K562 (cell line): ENCODE results near the gene GFRA3. TPM values are rescaled to one million over a fixed set of nuclear protein-coding genes. Genes with fewer than 3 reads are reported as not detected.

Source experiments
- FOXM1 ChIP-seq, 2 experiments: fragments of 450-650 bp in 1 of 2; sonication (generic) in 1 of 2; formaldehyde crosslinking in 1 of 2; IDR thresholded peaks; 2 replicates each; pipeline versions ENCODE4 v1.6.1 to v1.9.0; 2017 to 2022; ENCODE audit warnings: low read depth in 2 of 2, mild to moderate bottlenecking in 2 of 2, missing genetic modification reagents in 1 of 2, moderate library complexity in 1 of 2
- GATAD2B ChIP-seq: fragments of 450-650 bp; IDR thresholded peaks from 2 replicates; pipeline ENCODE4 v1.6.1; 2017; ENCODE audit warnings: mild to moderate bottlenecking, borderline replicate concordance
- JUND ChIP-seq, 2 experiments: IDR thresholded peaks; 2 replicates in 1 of 2; 3 replicates in 1 of 2; pipeline ENCODE4 v1.6.1; 2011; ENCODE audit warnings: borderline replicate concordance in 2 of 2, low read depth in 2 of 2, low read length in 2 of 2, improper control_type of control experiment in 1 of 2, missing biosample characterization in 1 of 2, missing genetic modification characterization in 1 of 2, missing genetic modification reagents in 1 of 2
- KDM5B ChIP-seq: fragments of 200-600 bp; sonication (generic); IDR thresholded peaks from 2 replicates; pipeline ENCODE4 v1.6.1; 2012; ENCODE audit warnings: low read depth, mild to moderate bottlenecking, moderate library complexity, low read length, control low read depth, inconsistent platforms; ENCODE audit not compliant: insufficient replicate concordance
- L3MBTL2 ChIP-seq: fragments of 450-650 bp; IDR thresholded peaks from 2 replicates; pipeline ENCODE4 v1.6.1; 2016; ENCODE audit warnings: mild to moderate bottlenecking, moderate library complexity
- MECOM ChIP-seq: fragments of 250-450 bp; sonication (Bioruptor Pico); IDR thresholded peaks from 2 replicates; pipeline ENCODE4 v1.8.0; 2022; ENCODE audit warnings: inconsistent platforms
- NRF1 ChIP-seq, 2 experiments: fragments of 450-650 bp; IDR thresholded peaks in 1 of 2; conservative IDR thresholded peaks in 1 of 2; 2 replicates each; pipeline ENCODE4 v1.6.1; 2014; ENCODE audit warnings: mild to moderate bottlenecking in 2 of 2
- PHB ChIP-seq: fragments of 250-450 bp; sonication (Bioruptor Pico); IDR thresholded peaks from 2 replicates; pipeline ENCODE4 v1.5.0; 2021
- PHB2 ChIP-seq: fragments of 450-650 bp; IDR thresholded peaks from 2 replicates; pipeline ENCODE4 v1.6.1; 2017; ENCODE audit warnings: low read depth
- POLR2G ChIP-seq: fragments of 200-400 bp; formaldehyde crosslinking; IDR thresholded peaks from 2 replicates; pipeline ENCODE4 v1.6.1; 2017; ENCODE audit warnings: low read depth, mild to moderate bottlenecking, antibody characterized with exemption, low read length, moderate library complexity
- SRSF3 ChIP-seq: fragments of 200-400 bp; formaldehyde crosslinking; IDR thresholded peaks from 2 replicates; pipeline ENCODE4 v1.6.1; 2016; ENCODE audit warnings: mild to moderate bottlenecking, low read length, moderate library complexity; ENCODE audit not compliant: insufficient read depth
- STAT5A ChIP-seq: IDR thresholded peaks from 2 replicates; pipeline ENCODE4 v1.6.1; 2012; ENCODE audit warnings: low read length, inconsistent platforms, borderline replicate concordance
- ZBED1 ChIP-seq: IDR thresholded peaks from 2 replicates; pipeline ENCODE4 v1.6.1; 2014
- ZBTB8A ChIP-seq: fragments of 450-650 bp; IDR thresholded peaks from 2 replicates; pipeline ENCODE4 v1.6.1; 2018; ENCODE audit warnings: mild to moderate bottlenecking, moderate library complexity; ENCODE audit not compliant: partially characterized antibody
- ZFX ChIP-seq: sonication (generic); formaldehyde crosslinking; IDR thresholded peaks from 2 replicates; pipeline ENCODE4 v1.8.0; 2022; ENCODE audit warnings: mild to moderate bottlenecking, missing genetic modification reagents, moderate library complexity
- polyA plus RNA-seq, 8 experiments: library from polyadenylated mRNA; depleted of rRNA in 4 of 8; stranded (reverse) in 5 of 8; unstranded in 3 of 8; fragments of >200 nt; fragmentation: Nextera tagmentation in 2 of 8; fragmentation: Illumina TruSeq in 1 of 8; extraction: Ambion mirVana in 2 of 8; extraction: Trizol in 1 of 8; gene quantifications; 2 replicates each; pipeline versions ENCODE4 v1.2.1 to v1.2.3, GENCODE V29; 2011 to 2014; ENCODE audit warnings: inconsistent platforms in 1 of 8, missing spikeins in 1 of 8
- total RNA-seq, 7 experiments: library from RNA; depleted of rRNA in 6 of 7; stranded (reverse); fragments of >200 nt in 6 of 7; fragmentation: Illumina TruSeq in 2 of 7; extraction: Trizol in 2 of 7; gene quantifications; 2 replicates each; pipeline versions ENCODE4 v1.2.1 to v1.2.3, GENCODE V29; 2011 to 2021; ENCODE audit warnings: low replicate concordance in 1 of 7
- TF ChIP-seq, protein P1 (sequence below): fragments of 450-650 bp; IDR thresholded peaks from 2 replicates; pipeline ENCODE4 v1.6.1; 2016; ENCODE audit warnings: mild to moderate bottlenecking, moderate library complexity

Gene GFRA3
- total and polyA plus RNA-seq, 9 of the 15 experiments (the other 6 are each of a cell fraction or from before 2014, with no cell fraction given): 0.05 to 0.09 (median 0.08) TPM; not detected in 6

DNA sequence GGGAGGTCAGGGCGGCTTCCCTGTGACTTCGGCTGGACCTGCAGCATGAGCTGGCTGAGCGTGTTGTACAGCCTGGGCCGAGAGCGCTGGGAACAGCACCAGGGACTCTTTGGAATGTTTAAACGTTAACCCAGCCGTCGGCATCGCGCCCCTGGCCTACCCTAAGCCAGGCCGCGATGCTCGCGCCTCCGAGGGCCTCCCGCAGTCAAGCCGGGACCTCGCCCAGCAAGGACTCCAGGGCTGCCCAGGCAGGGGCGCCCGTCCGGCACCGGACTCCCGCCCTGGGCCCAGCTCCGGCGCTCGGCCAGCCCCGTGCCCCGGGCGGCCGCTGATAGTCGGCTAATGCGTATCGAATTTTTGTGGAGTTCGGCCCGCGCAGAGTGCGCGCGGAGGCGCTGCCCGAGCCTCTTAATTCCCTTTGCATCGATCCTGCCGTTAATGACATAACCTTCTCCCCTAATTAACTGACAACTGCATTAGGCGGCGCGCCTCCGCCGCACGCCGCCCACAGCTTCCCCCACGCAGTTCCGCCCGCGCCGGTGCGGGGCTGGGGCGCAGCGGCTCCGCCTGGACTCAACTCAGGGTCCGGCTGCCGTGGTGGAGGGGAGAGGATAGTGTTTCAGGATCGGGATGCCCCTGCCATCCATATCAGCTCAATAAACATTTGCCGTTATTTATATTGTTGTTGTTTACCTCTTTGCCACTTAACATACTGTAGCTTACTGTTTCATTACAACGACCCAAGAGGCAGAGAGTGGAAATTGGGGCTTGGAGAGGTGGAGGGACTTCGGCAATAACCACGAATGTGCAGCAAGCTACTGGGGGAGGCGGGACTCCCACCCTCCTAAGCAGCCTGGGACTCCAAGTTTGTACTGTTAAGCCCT lies 32.5 kb downstream of the GFRA3 start (continued):
- peak; percentile 61 for TF ChIP-seq ZFX (CRISPR knock-in tag)
- no peak for TF ChIP-seq GATAD2B
- TF ChIP-seq, protein P1, sequence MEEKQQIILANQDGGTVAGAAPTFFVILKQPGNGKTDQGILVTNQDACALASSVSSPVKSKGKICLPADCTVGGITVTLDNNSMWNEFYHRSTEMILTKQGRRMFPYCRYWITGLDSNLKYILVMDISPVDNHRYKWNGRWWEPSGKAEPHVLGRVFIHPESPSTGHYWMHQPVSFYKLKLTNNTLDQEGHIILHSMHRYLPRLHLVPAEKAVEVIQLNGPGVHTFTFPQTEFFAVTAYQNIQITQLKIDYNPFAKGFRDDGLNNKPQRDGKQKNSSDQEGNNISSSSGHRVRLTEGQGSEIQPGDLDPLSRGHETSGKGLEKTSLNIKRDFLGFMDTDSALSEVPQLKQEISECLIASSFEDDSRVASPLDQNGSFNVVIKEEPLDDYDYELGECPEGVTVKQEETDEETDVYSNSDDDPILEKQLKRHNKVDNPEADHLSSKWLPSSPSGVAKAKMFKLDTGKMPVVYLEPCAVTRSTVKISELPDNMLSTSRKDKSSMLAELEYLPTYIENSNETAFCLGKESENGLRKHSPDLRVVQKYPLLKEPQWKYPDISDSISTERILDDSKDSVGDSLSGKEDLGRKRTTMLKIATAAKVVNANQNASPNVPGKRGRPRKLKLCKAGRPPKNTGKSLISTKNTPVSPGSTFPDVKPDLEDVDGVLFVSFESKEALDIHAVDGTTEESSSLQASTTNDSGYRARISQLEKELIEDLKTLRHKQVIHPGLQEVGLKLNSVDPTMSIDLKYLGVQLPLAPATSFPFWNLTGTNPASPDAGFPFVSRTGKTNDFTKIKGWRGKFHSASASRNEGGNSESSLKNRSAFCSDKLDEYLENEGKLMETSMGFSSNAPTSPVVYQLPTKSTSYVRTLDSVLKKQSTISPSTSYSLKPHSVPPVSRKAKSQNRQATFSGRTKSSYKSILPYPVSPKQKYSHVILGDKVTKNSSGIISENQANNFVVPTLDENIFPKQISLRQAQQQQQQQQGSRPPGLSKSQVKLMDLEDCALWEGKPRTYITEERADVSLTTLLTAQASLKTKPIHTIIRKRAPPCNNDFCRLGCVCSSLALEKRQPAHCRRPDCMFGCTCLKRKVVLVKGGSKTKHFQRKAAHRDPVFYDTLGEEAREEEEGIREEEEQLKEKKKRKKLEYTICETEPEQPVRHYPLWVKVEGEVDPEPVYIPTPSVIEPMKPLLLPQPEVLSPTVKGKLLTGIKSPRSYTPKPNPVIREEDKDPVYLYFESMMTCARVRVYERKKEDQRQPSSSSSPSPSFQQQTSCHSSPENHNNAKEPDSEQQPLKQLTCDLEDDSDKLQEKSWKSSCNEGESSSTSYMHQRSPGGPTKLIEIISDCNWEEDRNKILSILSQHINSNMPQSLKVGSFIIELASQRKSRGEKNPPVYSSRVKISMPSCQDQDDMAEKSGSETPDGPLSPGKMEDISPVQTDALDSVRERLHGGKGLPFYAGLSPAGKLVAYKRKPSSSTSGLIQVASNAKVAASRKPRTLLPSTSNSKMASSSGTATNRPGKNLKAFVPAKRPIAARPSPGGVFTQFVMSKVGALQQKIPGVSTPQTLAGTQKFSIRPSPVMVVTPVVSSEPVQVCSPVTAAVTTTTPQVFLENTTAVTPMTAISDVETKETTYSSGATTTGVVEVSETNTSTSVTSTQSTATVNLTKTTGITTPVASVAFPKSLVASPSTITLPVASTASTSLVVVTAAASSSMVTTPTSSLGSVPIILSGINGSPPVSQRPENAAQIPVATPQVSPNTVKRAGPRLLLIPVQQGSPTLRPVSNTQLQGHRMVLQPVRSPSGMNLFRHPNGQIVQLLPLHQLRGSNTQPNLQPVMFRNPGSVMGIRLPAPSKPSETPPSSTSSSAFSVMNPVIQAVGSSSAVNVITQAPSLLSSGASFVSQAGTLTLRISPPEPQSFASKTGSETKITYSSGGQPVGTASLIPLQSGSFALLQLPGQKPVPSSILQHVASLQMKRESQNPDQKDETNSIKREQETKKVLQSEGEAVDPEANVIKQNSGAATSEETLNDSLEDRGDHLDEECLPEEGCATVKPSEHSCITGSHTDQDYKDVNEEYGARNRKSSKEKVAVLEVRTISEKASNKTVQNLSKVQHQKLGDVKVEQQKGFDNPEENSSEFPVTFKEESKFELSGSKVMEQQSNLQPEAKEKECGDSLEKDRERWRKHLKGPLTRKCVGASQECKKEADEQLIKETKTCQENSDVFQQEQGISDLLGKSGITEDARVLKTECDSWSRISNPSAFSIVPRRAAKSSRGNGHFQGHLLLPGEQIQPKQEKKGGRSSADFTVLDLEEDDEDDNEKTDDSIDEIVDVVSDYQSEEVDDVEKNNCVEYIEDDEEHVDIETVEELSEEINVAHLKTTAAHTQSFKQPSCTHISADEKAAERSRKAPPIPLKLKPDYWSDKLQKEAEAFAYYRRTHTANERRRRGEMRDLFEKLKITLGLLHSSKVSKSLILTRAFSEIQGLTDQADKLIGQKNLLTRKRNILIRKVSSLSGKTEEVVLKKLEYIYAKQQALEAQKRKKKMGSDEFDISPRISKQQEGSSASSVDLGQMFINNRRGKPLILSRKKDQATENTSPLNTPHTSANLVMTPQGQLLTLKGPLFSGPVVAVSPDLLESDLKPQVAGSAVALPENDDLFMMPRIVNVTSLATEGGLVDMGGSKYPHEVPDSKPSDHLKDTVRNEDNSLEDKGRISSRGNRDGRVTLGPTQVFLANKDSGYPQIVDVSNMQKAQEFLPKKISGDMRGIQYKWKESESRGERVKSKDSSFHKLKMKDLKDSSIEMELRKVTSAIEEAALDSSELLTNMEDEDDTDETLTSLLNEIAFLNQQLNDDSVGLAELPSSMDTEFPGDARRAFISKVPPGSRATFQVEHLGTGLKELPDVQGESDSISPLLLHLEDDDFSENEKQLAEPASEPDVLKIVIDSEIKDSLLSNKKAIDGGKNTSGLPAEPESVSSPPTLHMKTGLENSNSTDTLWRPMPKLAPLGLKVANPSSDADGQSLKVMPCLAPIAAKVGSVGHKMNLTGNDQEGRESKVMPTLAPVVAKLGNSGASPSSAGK: peak; percentile 27; the same call in 1 of the 2 replicates
- peak; percentile 57; the same call in 1 of the 2 replicates for TF ChIP-seq POLR2G
- peak; percentile 80 to 83 for TF ChIP-seq NRF1 (conservative IDR thresholded peaks at IDR 0.05 in 1 of 2, IDR thresholded peaks at IDR 0.05 in 1 of 2)
- no peak for TF ChIP-seq FOXM1 (IDR thresholded peaks at IDR 0.05; ENCODE audit: low read depth)
- TF ChIP-seq FOXM1 (CRISPR knock-in tag; IDR thresholded peaks at IDR 0.05; ENCODE audit: low read depth): no peak
- peak; percentile 51 for TF ChIP-seq KDM5B
- TF ChIP-seq ZBTB8A: no peak
- no peak for TF ChIP-seq PHB (CRISPR knock-in tag)
- 0 out of 2 replicates have a peak, but pooled peaks have one; percentile 16 for TF ChIP-seq JUND (IDR thresholded peaks at IDR 0.05; ENCODE audit: borderline replicate concordance, low read depth, low read length)
- TF ChIP-seq JUND (tag; IDR thresholded peaks at IDR 0.05; ENCODE audit: borderline replicate concordance, low read depth, low read length): no peak
- peak; percentile 73 for TF ChIP-seq L3MBTL2
- no peak for TF ChIP-seq SRSF3
- no peak for TF ChIP-seq ZBED1
- TF ChIP-seq PHB2: no peak
- no peak for TF ChIP-seq MECOM (CRISPR knock-in tag)
- 0 out of 2 replicates have a peak, but pooled peaks have one; percentile 10 for TF ChIP-seq STAT5A
